B cell (primary cell): ENCODE measurements around the gene BRD1. TPM values are rescaled to one million over a fixed set of nuclear protein-coding genes. Genes with fewer than 3 reads are reported as not detected.

Experiments used
- ATAC-seq: fragments of 200-7000 bp; cut with Tn5 transposase; one replicate; pipeline ENCODE4 v1.10.0; 2021; ENCODE audit warnings: low read depth, mild to moderate bottlenecking, moderate number of reproducible peaks, moderate library complexity
- CTCF ChIA-PET: fragments of 350-600 bp; sonication (Branson Sonifier 250); formaldehyde crosslinking; loops from one replicate; lab custom pipeline; 2021; ENCODE audit warnings: antibody characterized with exemption, inconsistent platforms; lab: Charles Lee
- POLR2A ChIA-PET: fragments of 350-600 bp; sonication (Branson Sonifier 250); formaldehyde crosslinking; loops from one replicate; lab custom pipeline; 2021; ENCODE audit warnings: antibody characterized with exemption; lab: Charles Lee
- DNase-seq: peaks from one replicate; pipeline ENCODE4 v3.0.0; 2013
- H2AFZ ChIP-seq: 2 replicates; pipeline ENCODE4 v1.6.1; 2012; ENCODE audit warnings: mild to moderate bottlenecking, low read depth, low read length; ENCODE audit not compliant: insufficient read depth, poor library complexity, severe bottlenecking
- H3K27ac ChIP-seq, 2 donors: 1 replicate in 1 of 2; 2 replicates in 1 of 2; pipeline ENCODE4 v1.5.1; 2012 to 2013; ENCODE audit warnings: low read length in 2 of 2, mild to moderate bottlenecking in 2 of 2, moderate library complexity in 1 of 2
- H3K27me3 ChIP-seq, 4 experiments: fragments of 200-600 bp in 1 of 4; sonication (generic) in 1 of 4; replicated peaks in 1 of 4; 1 replicate in 2 of 4; 2 replicates in 2 of 4; pipeline versions ENCODE4 v1.6.1 to v1.7.0; 2013 to 2016; ENCODE audit warnings: low read length in 3 of 4, mild to moderate bottlenecking in 2 of 4, mixed read lengths in 1 of 4, moderate library complexity in 1 of 4; ENCODE audit not compliant: insufficient read depth in 4 of 4, control insufficient read depth in 3 of 4; ENCODE audit errors: control extremely low read depth in 1 of 4
- H3K36me3 ChIP-seq, 2 experiments: replicated peaks in 1 of 2; 1 replicate in 1 of 2; 2 replicates in 1 of 2; pipeline versions ENCODE4 v1.6.1 to v1.7.1; 2013; ENCODE audit warnings: low read length in 1 of 2; ENCODE audit not compliant: insufficient read depth in 2 of 2, control insufficient read depth in 1 of 2; ENCODE audit errors: control extremely low read depth in 1 of 2, extremely low read depth in 1 of 2
- H3K4me1 ChIP-seq, 2 donors: fragments of 200-600 bp in 1 of 2; sonication (generic) in 1 of 2; 1 replicate in 1 of 2; 2 replicates in 1 of 2; pipeline versions ENCODE4 v1.5.1 to v1.6.1; 2013 to 2017; ENCODE audit warnings: low read length in 2 of 2; ENCODE audit not compliant: control insufficient read depth in 2 of 2, insufficient read depth in 2 of 2
- H3K4me2 ChIP-seq: replicated peaks from 2 replicates; pipeline ENCODE3; 2012; ENCODE audit warnings: mild to moderate bottlenecking, low read depth, low read length; ENCODE audit not compliant: poor library complexity, severe bottlenecking
- H3K4me3 ChIP-seq, 5 experiments: fragments of 200-600 bp in 1 of 5; sonication (generic) in 1 of 5; 1 replicate in 3 of 5; 2 replicates in 2 of 5; pipeline versions ENCODE4 v1.5.1 to v1.7.0; 2011 to 2016; ENCODE audit warnings: low read length in 4 of 5, mild to moderate bottlenecking in 4 of 5, low read depth in 2 of 5, control low read depth in 1 of 5, moderate library complexity in 1 of 5; ENCODE audit not compliant: insufficient read depth in 1 of 5; ENCODE audit errors: control extremely low read depth in 1 of 5, extremely low read depth in 1 of 5
- H3K79me2 ChIP-seq: fragments of 200-600 bp; sonication (generic); one replicate; pipeline ENCODE4 v1.6.0; 2016; ENCODE audit warnings: low read length; ENCODE audit not compliant: control insufficient read depth, insufficient read depth
- H3K9ac ChIP-seq: fragments of 200-600 bp; sonication (generic); 2 replicates; pipeline ENCODE4 v1.6.1; 2017; ENCODE audit warnings: mild to moderate bottlenecking, low read length, moderate library complexity
- H3K9me3 ChIP-seq, 3 donors: one replicate each; pipeline versions ENCODE4 v1.6.1 to v1.7.1; 2013; ENCODE audit warnings: low read length in 2 of 3; ENCODE audit not compliant: control insufficient read depth in 2 of 3, insufficient read depth in 1 of 3; ENCODE audit errors: control extremely low read depth in 1 of 3
- H4K20me1 ChIP-seq: 2 replicates; pipeline ENCODE4 v1.6.0; 2012; ENCODE audit warnings: mild to moderate bottlenecking, low read length; ENCODE audit not compliant: insufficient read depth, control insufficient read depth, poor library complexity, severe bottlenecking
- H3K27ac Mint-ChIP-seq: one replicate; pipeline ENCODE4 v1.8.0; 2021; ENCODE audit warnings: mixed read lengths
- H3K27me3 Mint-ChIP-seq: one replicate; pipeline ENCODE4 v1.8.0; 2021; ENCODE audit warnings: mixed read lengths
- H3K4me1 Mint-ChIP-seq: one replicate; pipeline ENCODE4 v1.8.0; 2021; ENCODE audit warnings: mixed read lengths
- H3K4me3 Mint-ChIP-seq: one replicate; pipeline ENCODE4 v1.8.0; 2021; ENCODE audit warnings: mixed read lengths
- H3K9me3 Mint-ChIP-seq: one replicate; pipeline ENCODE4 v1.8.0; 2022; ENCODE audit warnings: mixed read lengths; ENCODE audit not compliant: insufficient read depth
- EZH2 ChIP-seq: IDR thresholded peaks from 2 replicates; pipeline ENCODE4 v1.6.1; 2012; ENCODE audit warnings: borderline replicate concordance, low read depth, mild to moderate bottlenecking, moderate library complexity, low read length; ENCODE audit not compliant: insufficient read depth, poor library complexity, severe bottlenecking
- WGBS: methylation state at CpG from one replicate; pipeline ENCODE4 v1.1.5; 2013; ENCODE audit warnings: missing lambda C conversion rate; ENCODE audit not compliant: insufficient coverage; 5-methylcytosine and 5-hydroxymethylcytosine counted together
- intact Hi-C: fragments of 100-400 bp; cut with micrococcal nuclease; formaldehyde crosslinking; loops from one replicate; pipeline ENCODE4 v1.10.0; 2022
- polyA plus RNA-seq: library from polyadenylated mRNA; depleted of rRNA; stranded (reverse); fragments of >200 nt; gene quantifications from 2 replicates; pipeline ENCODE4 v1.2.3, GENCODE V29; 2012
- total RNA-seq, 2 donors: library from RNA; stranded (reverse); fragments of 120-200 nt in 1 of 2; gene quantifications; 1 replicate in 1 of 2; 2 replicates in 1 of 2; pipeline versions ENCODE4 v1.2.3 to v1.2.4, GENCODE V29; 2013 to 2022
- TF ChIP-seq, protein P1 (sequence below): fragments of 200-600 bp; IDR thresholded peaks from one replicate; pipeline ENCODE4 v1.8.0; 2022; ENCODE audit warnings: antibody characterized with exemption, mild to moderate bottlenecking

The BRD1 gene
- total and polyA plus RNA-seq, 2 donors (not counting 1 experiment from before 2014, with no cell fraction given) = 16.9 to 73.3 TPM

DNA sequence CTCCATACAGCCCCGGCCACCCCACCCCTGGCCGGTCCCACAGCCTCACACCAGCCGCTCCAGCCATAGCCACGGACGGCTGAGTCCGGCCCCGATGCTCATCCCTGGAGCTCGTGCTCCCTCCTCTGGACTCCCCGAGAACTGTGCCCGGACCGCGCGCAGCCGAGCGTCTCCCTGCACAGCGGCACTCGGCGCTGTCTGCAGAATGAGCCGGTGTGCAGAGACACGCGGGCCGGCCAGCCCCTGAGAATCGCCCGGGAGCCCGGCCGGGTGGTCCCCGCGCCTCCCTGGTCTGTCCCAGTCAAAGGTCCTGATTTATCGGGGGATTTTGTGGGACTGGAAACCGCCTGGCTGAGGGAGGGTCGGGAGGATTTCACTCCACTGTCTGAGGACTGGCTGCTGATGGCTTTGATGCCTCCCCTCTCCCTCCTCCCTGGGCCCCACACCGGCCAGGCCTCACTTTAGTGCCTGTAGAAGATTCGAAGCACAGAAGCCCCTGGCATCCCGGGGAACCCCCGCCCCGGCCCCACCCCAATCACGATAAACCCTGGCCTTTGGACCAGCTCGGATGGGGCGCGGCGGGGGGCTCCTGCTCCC, 102.7 kb downstream of the BRD1 start:
- Mint-ChIP-seq H3K4me3 (peak overlapping the region; percentile 55), H3K9me3 (no peaks in the 10 kb centered on the region), H3K4me1 (peaks cover 5% of the 10 kb centered on the region), H3K27ac (no peak overlapping the region), H3K27me3 (peaks cover 44% of the 10 kb centered on the region)
- peaks cover 0 to 32% (median 0%) of the 10 kb centered on the region in 3 donors for H3K9me3 ChIP-seq
- peak overlapping the region; percentile 55 for H3K9ac ChIP-seq
- no peak overlapping the region for H3K27ac ChIP-seq
- H3K27me3 ChIP-seq = peaks cover 0 to 56% (median 22%) of the 10 kb centered on the region in 4 experiments
- no peak for TF ChIP-seq EZH2
- TF ChIP-seq, protein P1, sequence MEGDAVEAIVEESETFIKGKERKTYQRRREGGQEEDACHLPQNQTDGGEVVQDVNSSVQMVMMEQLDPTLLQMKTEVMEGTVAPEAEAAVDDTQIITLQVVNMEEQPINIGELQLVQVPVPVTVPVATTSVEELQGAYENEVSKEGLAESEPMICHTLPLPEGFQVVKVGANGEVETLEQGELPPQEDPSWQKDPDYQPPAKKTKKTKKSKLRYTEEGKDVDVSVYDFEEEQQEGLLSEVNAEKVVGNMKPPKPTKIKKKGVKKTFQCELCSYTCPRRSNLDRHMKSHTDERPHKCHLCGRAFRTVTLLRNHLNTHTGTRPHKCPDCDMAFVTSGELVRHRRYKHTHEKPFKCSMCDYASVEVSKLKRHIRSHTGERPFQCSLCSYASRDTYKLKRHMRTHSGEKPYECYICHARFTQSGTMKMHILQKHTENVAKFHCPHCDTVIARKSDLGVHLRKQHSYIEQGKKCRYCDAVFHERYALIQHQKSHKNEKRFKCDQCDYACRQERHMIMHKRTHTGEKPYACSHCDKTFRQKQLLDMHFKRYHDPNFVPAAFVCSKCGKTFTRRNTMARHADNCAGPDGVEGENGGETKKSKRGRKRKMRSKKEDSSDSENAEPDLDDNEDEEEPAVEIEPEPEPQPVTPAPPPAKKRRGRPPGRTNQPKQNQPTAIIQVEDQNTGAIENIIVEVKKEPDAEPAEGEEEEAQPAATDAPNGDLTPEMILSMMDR = peak; percentile 62
- H2AFZ ChIP-seq = peak overlapping the region; percentile 71
- H3K4me3 ChIP-seq = peak overlapping the region in 4 of 5 experiments; percentile 15 to 47 (median 39)
- intact Hi-C loops = no loop called here
- H4K20me1 ChIP-seq = no peaks in the 10 kb centered on the region
- ATAC-seq (peak; percentile 57), DNase-seq (peak; percentile 50)
- H3K4me1 ChIP-seq = peaks cover 15 to 22% of the 10 kb centered on the region in 2 donors
- peak overlapping the region; percentile 76 for H3K4me2 ChIP-seq
- ChIA-PET POLR2A (no interaction called here), CTCF (no interaction called here)
- H3K36me3 ChIP-seq = no peaks in the 10 kb centered on the region
- H3K79me2 ChIP-seq = no peaks in the 10 kb centered on the region
- 12% methylated on average over 34 of the region's 41 CpGs for WGBS
